GM12891 (cell line): ENCODE data around the gene ADPRM.

Source experiments
- POLR2A ChIP-seq: IDR thresholded peaks from 2 replicates; pipeline ENCODE4 v1.6.1; 2011; ENCODE audit warnings: low read depth, low read length, control low read depth
- POLR2AphosphoS5 ChIP-seq: IDR thresholded peaks from 2 replicates; pipeline ENCODE4 v1.6.1; 2011; ENCODE audit warnings: low read depth, low read length, control low read depth
- TAF1 ChIP-seq: IDR thresholded peaks from 2 replicates; pipeline ENCODE4 v1.6.1; 2011; ENCODE audit warnings: low read depth, low read length, control low read depth

DNA sequence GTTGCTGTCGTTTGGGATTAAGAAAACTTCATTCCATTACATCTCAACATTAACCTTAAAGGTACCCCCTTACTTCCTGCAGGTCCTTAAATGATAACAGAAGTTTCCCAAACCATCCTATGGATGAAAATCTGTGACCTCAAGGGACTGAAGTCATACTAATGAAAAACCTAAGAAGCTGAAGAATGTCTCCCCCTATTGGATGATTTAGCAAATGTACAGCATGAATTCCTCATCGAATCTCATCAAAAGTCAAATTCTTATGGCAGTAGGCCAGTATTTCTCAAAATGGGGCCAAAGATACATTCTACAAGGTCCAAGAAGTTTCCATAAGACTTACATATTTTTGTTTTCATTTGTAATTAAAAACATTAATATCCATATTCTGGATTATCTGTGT is 13.5 kb upstream of the ADPRM start:
- TF ChIP-seq POLR2A (no peak), TAF1 (no peak), POLR2AphosphoS5 (no peak)
